NK-92 (cell line): Measurements from ENCODE around the gene KRTAP5-4.
"Not testable (repeated sequence)": the region's sequence is repeated elsewhere in the genome, so short reads cannot be mapped to it uniquely, and the experiment has no call there.

Experiments used
- DNase-seq: peaks from one replicate; lab custom pipeline; 2025; ENCODE audit not compliant: unreplicated experiment; lab: John Stamatoyannopoulos, UW

The KRTAP5-4 gene, protein sequence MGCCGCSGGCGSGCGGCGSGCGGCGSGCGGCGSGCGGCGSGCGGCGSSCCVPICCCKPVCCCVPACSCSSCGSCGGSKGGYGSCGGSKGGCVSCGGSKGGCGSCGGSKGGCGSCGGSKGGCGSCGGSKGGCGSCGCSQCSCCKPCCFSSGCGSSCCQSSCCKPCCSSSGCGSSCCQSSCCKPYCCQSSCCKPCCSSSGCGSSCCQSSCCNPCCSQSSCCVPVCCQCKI

DNA sequence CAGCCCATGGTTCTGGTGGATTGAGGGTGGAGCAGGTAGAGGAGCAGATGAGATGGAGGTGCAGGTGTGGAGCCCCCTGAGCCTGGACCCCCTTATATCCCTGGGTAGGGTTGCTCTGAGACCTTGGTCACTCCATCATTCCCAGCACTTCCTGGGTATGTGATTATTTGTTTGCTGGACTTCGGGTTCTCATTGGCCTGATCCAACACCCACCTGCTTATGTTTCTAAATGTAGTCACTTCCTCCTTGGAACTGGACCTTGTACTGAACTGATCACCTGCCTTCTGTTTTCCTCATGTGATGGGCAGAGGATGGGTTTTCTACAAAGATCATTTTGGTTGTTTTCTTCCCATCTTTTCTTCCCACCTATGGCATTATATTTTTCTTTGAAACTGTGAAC lies at the start of gene KRTAP5-4:
TSS of gene KRTAP5-4 (minus strand) at position 53 of the 400 bp plus-strand sequence. CDS start at position 8, 45 bp downstream.
- no peak for DNase-seq

DNA sequence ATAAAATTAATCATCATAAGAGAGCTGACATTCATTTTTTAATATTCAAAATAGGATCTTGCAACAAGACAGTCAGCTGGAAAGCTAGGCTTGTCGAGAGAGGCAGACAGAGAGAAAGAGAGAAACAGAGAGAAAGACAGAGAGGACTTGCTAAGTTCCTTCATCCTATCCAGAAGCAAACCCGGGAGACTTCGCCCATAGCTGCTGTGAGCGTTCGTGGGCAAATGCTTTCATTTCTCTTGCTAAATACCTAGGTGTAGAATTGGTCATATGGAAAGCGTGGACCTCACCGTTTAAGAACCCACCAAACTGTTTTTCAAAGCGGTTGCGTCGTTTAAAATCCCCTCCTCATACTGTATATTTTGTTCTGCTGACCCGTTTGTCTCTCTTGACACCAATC lies 49.7 kb upstream of the KRTAP5-4 start:
- DNase-seq = no peak

DNA sequence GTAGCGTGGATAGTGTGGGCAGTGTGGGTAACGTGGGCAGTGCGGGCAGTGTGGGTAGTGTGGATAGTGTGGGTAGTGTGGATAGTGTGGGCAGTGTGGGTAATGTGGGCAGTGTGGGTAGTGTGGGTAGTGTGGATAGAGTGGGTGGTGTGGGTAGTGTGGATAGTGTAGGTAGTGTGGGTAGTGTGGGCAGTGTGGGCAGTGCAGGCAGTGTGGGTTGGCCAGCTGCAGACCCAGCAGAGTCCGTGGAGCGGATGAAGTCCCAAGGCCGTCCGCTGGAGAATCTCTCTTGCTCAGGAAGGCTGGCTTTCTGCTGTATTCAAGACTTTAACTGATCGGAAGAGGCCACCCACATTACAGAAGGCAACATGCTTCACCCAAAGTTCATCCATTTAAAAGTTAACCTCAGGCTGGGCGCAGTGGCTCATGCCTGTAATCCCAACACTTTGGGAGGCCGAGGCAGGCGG lies 49.0 kb upstream of the KRTAP5-4 start:
- DNase-seq = no peak

DNA sequence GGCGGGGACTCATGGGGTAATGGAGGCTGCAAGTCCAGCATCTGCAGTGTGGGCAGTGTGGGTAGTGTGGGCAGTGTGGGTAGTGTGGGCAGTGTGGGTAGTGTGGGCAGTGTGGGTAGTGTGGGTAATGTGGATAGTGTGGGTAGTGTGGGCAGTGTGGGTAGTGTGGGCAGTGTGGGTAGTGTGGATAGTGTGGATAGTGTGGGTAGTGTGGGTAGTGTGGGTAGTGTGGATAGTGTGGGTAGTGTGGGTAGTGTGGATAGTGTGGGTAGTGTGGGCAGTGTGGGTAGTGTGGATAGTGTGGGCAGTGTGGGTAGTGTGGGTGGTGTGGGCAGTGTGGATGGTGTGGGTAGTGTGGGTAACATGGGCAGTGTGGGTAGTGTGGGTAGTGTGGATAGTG lies 48.5 kb upstream of the KRTAP5-4 start:
- not testable (repeated sequence) for DNase-seq

DNA sequence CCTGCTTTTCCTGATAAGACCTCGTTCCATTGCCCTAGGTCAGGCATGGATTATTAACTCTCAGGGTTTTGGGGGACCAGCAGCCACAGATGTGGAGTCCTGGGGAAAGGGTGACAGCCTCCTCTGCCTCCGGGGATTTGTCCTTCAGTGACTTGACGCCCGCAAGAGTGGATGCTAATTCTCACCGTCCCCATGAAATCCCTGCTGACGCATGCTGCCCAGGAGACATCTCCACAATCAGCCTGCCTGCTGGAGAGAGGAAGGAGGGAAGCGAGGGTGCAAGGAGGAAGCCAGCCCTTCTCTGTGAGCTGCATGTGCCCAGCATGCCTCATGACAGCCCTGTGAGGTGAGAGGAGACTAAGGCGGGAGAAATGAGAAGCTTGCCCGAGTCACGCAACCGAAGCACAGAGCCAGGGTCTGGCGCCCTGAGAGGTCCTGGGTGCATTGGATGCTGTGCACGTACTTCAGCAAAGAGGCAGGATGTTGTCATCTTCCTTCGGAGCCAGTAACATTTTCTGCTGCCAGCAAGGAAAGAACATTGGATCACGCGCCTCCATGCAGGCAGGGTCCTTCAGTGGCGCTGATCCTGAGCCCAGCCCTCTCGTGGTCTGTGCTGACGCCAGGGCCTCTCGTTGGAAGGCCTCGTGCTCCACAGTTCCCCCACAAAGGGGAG lies 47.7 kb upstream of the KRTAP5-4 start:
- DNase-seq = no peak

DNA sequence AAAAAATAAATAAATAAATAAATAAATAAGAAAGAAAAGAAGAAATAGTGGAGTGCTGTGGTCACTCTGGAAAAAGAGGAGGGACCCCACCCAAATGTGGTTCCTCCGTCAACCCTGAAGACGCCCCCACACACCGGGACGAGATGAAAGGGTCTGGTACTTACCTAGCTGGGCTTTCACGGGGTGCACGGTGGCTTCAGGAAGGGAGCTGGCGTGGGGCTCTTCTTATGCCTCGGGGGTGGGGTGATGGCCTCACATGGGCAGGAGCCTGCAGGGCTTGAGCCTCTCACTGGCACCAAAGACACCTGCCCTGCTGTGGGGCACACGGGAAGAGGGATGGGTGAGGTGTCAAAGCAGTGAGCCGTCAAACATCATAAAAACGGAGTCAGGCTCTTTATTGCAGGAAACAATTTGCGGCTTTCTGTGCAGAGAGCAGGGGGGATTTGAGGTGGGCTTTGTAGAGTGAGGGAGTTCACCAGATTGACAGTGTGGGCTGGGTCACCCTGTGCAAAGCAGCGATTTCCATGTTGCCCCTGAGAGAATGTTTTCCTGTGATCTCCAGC lies 47.1 kb upstream of the KRTAP5-4 start:
- DNase-seq = no peak

DNA sequence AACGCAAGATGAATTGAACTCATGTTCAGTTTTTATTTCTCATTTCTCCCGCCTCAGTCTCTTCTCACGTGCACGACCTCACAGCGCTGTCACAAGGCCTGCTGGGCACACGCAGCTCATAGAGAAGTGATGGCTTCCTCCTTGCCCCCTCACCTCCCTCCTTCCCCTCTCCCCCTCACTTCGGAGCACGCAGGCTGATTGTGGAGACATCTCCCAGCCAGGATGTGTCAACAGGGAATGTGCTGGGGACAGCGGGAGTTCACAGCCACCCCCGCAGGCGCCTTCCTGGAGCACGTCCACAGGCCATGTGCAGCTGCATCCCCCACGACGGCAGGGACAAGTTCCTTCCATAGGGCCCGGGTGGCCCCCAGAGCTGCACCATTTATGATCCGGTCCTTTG lies 46.0 kb upstream of the KRTAP5-4 start:
- DNase-seq = no peak

DNA sequence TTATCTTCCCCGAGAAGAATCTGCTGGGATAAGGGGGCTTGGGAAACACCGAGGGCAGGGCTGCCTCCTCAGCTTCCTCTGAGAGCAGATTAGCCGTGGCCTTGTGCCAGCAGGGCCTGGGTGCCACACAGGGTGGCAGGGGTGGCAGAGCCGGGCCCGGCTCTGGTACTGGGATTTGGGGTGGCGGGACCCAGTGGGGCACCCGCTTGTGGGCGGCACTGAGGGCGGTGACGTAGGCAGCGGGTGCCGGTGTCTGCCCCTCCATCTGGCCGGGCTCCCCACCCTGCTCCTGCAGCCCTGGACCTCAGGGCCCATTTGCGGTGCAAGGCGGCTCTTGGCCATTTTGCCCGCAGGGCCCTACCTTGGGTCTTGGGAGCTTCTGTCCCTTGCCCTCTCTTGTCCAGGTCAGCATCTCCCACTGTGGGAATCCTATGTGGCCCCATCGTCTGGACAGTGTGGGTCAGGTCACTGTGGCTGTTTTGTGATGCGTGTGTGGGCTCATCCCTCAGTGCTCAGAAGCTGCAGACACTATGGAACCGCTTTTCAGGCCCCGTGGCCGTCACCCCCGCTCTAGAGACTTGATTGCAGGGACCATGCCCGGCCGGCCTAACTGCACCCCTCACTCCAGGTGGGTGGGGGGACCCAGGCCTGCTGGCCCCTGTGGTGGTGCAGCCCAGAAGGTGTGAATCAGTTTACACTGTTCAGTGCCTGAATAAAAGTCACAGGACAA lies 45.3 kb upstream of the KRTAP5-4 start:
- no peak for DNase-seq

DNA sequence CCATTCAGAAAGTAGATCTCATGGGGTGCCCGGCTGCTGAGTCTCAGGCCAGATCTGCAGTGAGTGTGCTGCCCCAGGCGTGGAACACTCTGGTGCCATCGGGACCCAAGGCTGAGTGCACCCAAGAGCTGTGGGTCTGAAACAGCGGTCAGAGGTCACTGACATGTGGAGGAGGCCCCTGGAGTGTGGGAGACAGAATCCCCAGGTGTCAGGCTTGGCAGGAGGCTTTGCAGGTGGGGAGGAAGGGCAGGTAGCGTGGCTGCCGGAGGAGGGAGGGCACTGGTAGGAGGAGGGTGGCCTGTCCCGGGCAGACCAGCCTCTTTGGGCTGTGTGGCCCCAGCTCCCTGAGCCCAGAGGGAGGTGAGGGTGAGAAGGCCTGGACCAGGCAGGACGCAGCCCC lies 43.4 kb upstream of the KRTAP5-4 start:
- DNase-seq = no peak

DNA sequence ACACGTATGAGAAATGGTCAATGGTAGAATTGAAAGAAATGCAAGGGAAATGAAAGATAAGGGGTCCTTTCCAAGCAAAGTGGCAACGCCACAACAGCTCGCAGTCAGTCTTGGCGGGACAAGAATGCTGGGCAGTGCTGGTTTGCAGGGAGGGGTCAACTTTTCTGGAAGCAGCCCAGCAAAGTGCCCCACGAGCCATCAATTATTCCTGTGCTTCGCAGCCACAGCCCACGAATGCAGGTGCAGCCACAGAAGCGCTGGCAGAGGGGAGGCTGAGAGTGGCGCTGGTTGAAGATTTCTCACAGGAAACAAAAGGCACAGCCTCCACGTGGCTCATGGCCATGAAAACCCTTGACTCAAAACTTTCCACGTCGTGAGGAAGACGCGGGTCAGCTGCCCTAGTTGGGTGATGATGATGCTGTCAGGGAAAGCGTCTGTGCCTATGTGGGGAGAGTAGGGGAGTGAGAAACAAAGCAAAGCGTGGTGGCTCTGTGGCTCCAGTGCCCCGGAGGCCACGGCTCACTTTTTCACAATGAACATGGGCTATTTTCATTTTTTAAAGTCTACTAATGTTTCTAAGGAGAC lies 40.9 kb upstream of the KRTAP5-4 start:
- DNase-seq = not testable (repeated sequence)

DNA sequence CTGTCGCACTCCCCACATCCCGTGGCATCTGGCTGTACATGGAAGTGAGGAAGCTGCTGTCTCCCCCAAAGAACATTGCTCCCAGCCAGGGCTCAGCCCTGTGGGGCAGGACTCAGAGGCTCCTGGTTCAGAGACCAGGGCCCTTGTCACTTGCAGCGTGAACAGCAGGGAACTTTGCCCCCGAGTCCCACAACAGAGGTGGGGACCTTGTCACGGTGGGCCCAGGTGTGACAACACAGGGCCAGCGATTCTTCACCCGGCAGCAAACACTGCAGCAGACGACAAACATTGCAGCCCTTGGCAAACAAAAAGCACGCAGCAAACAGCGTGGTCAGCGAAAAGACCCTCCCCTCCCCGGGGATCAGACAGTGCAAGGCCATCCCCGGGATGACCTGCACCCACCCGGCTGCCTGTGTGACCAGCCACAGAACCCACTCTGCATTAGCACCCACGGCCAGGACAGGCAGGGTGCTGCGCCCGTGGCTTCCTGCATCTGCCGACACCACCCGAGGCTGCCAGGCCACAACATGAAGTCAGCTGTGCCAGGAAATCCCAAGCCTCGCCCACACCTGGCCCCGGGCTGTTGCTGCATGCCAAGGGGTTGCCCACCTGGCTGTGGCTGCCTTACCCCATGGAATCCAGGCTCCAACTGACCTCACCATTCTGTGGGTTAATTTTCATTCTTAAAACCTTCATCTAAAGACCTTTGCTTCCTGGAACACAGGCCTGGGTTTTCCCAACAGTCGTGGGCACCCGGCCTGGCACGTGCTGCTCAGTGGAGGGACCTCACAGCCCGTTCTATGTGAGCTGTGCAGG lies 39.7 kb upstream of the KRTAP5-4 start:
- DNase-seq = not testable (repeated sequence)

DNA sequence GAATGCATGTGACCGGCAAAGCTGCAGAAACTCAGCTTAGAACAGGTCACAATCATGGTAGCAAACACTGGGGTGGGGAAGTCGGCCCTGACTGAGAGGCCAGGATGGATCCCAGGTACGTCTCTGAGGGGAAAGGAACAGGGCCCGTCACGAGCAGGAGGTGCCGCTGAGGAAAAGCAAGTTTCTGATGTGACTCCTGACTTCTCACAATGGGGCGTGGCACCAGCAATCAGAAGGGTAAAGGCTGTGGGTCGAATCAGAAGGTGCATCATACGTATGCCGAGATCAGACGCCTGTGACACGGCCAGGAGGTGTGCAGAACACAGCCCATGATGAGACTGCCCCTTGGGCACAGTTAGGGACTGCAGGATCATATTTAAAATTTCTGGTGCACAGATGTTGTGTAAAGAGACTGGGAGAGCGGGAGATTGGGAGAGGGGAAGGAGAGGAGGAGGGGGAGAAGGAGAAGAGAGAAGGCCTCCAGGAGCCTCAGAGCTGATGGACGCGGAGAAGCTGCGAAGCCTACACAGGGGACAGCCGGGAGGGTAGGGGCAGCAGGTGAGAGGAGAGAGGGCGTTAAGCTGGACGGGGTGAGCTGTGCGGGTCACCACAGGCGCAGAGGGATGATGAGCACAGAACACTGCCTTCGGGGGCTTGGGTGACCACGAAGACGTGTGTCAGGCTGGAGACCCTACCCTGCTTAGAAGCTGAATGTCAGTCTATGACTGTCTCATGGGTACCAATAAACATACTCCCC lies 38.4 kb upstream of the KRTAP5-4 start:
- DNase-seq = no peak

DNA sequence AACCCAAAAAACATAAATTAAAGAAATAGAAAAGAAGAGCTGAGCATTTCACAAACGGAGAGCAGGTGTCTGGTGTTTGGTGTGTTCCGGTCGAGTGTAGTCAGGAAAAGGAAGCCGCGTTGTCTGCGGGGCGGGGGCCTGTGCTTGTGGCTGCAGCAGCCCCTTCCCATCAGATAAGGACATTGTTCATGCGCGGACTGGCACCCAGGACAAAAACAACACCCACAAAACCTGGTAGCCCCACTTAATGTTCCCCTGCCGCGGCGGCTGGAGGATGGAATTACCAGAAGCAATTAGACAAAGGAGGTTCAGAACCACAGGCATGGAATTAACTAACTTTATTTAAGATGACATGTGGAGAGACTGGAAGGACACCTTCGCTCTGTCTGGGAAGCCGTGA lies 37.6 kb upstream of the KRTAP5-4 start:
- DNase-seq = no peak

DNA sequence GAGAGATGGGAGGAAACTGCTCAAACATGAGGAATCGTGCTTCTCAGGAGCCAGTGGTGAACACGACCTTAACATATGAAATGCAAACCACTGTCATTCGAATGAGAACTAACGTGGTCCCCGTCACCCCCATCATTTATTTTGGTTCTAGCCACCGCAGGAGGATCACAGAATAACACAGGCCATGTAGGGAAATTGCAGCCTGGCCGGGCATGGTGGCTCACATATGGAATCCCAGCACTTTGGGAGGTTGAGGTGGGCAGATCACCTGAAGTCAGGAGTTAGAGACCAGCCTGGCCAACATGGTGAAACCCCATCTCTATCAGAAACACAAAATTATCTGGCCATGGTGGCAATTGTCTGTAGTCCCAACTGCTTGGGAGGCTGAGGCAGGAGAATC lies 34.7 kb upstream of the KRTAP5-4 start:
- DNase-seq = no peak

DNA sequence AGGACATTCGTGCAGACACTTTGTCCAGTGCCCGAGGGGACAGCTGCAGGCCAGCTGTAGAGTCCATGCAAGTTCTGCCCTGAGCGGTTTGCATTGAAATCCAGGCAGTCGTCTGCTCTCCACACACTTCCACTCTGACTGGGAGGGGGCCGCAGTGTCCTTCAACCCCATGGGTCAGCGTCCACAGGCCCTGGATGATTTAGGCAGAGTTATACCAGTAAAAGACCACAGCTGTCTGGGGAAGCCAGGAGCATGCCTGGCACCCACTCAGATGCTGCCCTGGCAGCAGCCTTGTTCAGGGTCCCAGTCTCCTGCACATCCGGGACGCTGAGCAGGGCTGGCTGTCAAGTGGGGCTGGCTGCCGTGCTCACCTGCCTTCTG lies 34.1 kb upstream of the KRTAP5-4 start:
- no peak for DNase-seq

DNA sequence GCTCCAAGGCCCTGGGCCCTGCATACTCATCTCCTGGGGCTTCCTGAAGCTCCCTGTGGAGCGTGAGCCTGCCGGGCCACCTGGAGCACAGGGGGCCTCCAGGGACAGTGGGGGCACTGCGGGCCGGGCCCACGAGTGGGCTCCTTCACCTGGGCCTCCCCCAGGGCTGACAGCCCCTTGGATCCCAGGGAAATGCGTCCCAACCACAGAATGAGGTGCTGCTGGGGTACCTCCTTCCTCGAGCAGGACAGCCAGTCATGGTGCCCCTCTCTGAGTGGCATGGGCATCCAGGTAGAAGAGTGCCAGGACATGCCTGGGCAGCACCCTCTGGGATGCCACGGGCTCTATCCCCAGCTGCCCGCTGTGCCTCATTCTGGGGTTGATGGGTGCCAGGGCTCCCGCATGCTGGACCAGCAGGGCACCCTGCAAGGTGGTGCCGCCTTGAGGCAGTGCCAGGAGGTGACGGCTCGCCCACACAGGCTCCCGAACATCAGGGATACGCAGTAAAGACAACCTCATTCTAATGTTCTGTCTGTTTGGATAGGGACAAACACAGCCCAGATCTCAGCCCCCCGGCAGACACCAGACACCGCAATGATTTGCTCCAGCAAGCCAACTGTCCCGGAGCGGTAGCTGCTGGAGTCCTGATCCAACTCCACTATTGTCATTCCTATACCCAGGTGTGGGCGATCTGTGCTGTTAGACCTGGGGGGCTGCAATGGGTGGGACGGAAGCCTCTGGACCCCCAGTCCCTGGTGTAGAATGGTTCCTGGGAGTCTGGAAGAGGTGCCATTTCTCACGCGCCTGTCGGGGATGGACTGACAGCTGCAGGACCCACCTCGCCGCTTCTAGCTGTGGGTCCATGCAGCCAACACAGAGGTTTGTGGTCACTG lies 33.5 kb upstream of the KRTAP5-4 start:
- DNase-seq = no peak

DNA sequence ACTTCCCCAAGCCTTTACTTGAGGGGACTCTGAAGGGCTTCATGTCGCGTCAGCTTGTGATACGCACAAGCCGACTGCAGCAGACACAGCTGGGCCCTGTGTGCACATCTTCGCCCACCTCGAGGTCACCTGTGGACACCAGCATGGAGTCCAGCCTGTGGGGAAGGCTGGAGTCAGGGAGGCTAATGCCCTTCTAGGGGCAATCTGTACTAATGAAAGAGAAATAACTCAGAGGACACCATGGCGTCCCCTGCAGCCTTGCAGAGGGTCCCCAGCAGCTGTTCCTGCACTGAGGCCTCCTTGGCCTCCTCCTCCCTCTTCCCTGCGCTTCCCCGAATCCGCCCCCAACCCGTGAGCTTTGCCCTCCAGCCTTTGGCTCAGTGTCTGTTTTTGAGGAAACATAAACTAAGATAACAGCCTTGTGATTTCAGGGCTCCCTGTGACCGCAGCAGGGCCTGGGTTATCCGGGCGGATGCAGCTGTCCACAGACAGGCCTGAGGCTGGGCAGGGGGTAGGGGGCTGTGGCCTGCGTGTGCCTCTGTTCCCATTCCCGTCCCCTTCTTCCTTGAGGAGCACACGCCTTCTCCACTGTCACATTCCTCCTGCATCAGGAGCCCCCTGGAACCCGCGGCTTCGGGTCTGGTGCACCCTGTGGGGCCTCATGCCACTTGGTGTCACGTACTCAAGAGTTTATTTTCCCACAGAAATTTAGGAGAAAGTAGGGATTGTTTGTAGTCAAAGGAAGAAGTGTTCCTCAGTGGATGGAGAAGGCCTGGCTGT lies 32.6 kb upstream of the KRTAP5-4 start:
- no peak for DNase-seq
